ENCODE data around the gene PRDM16.

Gene PRDM16

DNA sequence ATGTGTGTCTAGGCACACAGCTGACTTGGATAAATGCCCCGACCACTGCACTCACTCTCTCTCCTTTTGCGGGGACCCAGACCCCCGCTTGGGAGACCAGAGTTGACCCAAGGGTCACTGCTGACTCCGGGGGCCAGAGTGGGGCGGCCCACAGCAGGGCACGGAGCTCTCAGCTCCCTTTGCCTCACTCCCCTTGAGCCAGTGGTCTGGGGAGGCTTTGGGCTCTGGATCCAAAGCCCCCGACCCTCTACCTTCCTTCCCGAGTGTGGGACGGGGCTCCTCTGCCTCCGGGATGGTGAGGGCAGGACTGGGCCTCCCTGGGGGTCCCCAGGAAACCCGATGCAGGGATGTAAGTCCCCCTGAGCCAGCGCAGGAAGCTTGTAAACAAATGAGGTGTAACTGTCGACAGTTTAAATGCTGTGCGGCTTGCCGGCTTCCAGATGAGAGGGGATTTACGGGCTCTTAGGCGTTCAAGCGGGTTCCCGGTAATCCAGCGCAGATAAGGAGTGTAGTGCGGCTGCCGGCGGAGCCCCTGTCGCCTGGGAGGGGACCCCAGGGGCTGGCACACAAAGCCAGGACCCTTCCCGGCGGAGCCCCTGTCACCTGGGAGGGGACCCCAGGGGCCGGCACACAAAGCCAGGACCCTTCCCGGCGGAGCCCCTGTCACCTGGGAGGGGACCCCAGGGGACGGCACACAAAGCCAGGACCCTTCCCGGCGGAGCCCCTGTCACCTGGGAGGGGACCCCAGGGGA lies 40.3 kb upstream of the PRDM16 start:
- H3K4me1 Mint-ChIP-seq (ENCODE audit: low read depth) = no peaks in the 10 kb centered on the region
- no peaks in the 10 kb centered on the region for H3K36me3 Mint-ChIP-seq (ENCODE audit: low read depth)
- no peak overlapping the region for H3K27ac Mint-ChIP-seq
- H3K4me3 Mint-ChIP-seq = no peak overlapping the region
- peaks cover 2% of the 10 kb centered on the region for H3K27me3 Mint-ChIP-seq
- intact Hi-C loops (cut with micrococcal nuclease) = no loop called here
- H3K9me3 Mint-ChIP-seq = no peaks in the 10 kb centered on the region

DNA sequence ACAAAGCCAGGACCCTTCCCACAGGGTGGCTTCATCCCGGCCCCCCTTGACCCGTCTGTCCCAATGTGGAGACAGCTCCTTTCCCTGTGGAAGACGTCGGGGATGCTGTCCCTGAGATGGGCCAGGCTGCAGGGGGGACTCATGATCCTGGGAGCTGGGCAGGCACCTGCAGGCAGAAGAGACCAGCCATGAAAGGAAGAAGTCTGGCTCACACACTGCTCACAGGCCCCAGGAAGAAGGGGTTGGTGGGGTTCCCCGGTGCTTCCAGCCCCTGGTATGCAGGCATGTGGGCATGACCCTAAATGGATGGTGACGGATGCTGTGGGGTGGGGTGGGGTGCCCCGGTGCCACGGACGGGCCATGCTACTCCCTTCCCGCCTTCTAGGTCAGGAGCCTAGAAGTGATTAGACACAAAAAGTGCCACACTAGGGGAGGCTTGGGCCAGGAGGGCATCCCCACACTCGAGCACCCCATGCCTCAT lies 39.5 kb upstream of the PRDM16 start:
- no peak overlapping the region for H3K4me3 Mint-ChIP-seq
- no peaks in the 10 kb centered on the region for H3K9me3 Mint-ChIP-seq
- peaks cover 2% of the 10 kb centered on the region for H3K27me3 Mint-ChIP-seq
- H3K36me3 Mint-ChIP-seq (ENCODE audit: low read depth) = no peaks in the 10 kb centered on the region
- intact Hi-C loops (cut with micrococcal nuclease) = no loop called here
- no peaks in the 10 kb centered on the region for H3K4me1 Mint-ChIP-seq (ENCODE audit: low read depth)
- no peak overlapping the region for H3K27ac Mint-ChIP-seq

DNA sequence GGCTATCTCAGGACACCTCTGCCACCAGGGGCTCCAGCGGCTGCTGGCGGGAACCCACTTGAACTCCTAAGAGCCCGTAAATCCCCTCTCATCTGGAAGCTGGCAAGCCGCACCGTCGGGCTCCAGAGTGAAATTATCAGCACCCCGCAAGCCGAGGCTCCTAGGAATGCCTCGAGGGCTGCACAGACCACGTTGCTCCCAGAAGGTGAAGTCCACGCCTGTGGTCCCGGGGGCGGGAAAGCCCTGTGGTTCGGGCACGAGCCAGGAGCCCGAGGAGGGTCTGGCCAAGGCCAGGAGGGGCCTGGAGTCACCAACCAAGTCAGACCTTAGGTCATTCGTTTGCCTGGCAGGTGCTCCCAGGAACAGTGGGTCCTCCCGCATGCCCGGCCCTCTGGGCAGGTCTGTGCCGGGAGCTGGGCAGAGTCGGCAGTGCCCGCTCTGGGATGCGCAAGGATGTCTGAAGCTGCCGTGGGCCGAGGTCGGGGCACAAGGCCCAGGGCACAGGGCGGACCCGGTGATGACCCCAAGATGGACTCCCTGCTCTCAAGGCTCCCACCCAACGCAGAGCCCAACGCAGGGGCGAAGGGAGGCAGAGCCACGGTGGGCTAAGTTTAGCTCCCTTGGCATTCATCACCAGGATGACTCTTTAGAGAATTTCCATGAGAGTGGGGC lies 38.9 kb upstream of the PRDM16 start:
- H3K4me3 Mint-ChIP-seq = no peak overlapping the region
- H3K4me1 Mint-ChIP-seq (ENCODE audit: low read depth) = no peaks in the 10 kb centered on the region
- intact Hi-C loops (cut with micrococcal nuclease) = no loop called here
- no peaks in the 10 kb centered on the region for H3K36me3 Mint-ChIP-seq (ENCODE audit: low read depth)
- H3K27ac Mint-ChIP-seq = no peak overlapping the region
- peaks cover 2% of the 10 kb centered on the region for H3K27me3 Mint-ChIP-seq
- H3K9me3 Mint-ChIP-seq = no peaks in the 10 kb centered on the region

DNA sequence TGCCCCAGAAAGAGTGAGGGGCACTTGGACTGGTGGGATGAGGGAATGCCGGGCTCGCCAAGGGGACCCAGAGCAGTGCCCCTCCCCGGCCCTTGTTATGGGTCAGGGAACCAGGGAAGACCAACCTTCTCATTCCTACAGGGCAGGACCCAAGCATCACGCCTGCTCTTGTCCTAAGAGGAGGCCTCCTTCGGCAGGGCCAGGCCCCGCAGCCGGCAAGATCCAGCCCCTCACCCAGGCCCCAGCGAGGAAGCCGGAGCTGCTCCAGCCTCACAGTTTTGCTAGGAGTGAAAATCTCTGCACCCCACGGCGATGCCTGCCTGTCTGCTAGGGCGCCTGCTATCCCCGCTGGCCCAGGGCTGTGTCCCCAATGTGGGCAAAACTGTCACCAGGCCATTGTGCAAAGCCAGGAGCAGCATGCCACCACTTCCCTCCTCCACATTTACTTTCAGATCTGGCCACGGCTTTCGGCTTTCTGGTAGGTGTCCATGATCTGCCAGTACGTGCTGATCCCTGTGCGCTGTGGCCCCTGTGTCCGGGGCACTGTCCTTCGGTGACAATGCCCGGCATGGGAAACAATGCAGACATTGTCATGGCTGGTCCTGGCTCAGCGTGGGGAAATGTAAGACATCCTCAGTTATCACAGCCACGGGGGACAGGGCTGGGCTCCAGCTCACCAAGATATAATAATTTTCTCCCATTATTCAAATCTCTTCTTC lies 38.2 kb upstream of the PRDM16 start:
- H3K4me3 Mint-ChIP-seq = no peak overlapping the region
- intact Hi-C loops (cut with micrococcal nuclease) = no loop called here
- no peaks in the 10 kb centered on the region for H3K36me3 Mint-ChIP-seq (ENCODE audit: low read depth)
- H3K4me1 Mint-ChIP-seq (ENCODE audit: low read depth) = no peaks in the 10 kb centered on the region
- H3K27me3 Mint-ChIP-seq = peaks cover 2% of the 10 kb centered on the region
- no peak overlapping the region for H3K27ac Mint-ChIP-seq
- no peaks in the 10 kb centered on the region for H3K9me3 Mint-ChIP-seq

DNA sequence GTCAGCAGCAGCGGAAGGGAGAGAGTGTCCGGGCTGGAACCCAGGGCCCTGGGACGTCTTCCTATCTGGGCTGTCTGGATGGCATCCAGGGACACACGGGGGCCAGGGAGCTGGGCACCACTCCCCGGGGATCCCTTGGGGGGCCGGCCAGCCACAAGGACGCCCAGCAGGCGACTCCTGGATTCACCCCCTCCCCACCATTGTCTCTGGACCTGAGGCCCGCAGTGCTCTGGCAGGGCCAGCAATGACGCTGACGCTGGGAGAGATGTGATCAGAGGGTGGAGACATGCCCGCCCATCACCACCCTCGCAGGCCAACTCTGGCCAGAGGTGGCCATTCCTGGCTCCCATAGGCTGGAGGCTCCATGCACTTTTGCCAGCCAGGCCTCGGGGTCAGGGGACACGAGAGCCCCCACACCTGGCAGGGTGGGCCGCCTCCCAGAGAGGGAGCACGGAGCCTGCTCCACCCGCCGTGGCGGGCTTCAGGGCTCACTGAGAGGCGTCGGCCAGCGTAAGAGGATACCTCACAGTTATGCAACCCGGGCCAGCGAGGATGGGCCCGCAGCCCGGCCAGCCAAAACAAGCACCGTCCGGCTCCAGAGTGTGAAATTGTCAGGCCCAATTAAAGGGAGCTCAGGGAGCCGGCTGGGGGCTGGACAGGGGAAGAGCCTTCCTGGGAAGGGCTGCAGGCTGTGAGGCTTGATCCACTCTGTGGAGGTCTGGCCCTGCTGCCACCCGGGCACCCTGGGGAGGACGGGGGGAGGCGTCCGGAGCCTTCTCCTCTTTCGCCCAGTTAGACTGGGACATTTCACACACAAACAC lies 37.4 kb upstream of the PRDM16 start:
- Mint-ChIP-seq H3K27ac (no peak overlapping the region), H3K4me3 (no peak overlapping the region), H3K27me3 (peaks cover 2% of the 10 kb centered on the region), H3K36me3 (ENCODE audit: low read depth) (no peaks in the 10 kb centered on the region), H3K9me3 (no peaks in the 10 kb centered on the region), H3K4me1 (ENCODE audit: low read depth) (no peaks in the 10 kb centered on the region)
- intact Hi-C loops (cut with micrococcal nuclease) = no loop called here

DNA sequence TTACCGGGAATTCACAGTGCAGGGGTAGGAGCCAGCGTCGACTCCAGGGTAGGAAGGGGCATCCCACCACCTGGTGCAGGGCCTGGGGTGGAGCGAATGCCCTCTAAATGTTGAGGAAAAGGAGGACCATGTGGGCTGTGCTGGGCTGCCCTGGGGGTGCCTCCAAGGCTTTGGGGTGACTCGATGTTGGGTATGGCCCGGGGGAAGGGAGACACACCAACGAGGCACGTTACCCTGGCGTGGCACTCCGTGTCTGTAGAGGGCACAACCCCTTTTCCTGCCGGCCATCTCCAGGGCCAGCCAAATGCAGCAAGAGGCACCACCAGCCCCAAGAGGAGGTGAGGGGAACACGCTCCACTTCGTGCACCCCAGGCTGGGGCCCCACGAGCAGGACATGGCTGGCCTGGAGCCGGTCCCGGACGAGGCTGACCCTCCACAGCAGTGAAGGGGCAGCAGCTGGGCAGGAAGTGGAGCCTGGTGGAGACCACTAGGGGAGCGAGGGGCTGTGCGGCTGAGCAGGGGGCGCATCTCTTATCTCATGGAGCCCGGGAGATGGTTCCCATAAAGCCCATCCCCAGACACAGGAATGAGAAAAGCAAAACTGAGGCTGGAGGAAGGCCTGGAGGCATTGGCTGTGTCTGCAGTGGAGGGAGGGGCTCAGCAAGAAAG lies 36.5 kb upstream of the PRDM16 start:
- Mint-ChIP-seq H3K27me3 (peaks cover 2% of the 10 kb centered on the region), H3K4me3 (no peak overlapping the region), H3K4me1 (ENCODE audit: low read depth) (no peaks in the 10 kb centered on the region), H3K27ac (no peak overlapping the region), H3K9me3 (no peaks in the 10 kb centered on the region), H3K36me3 (ENCODE audit: low read depth) (no peaks in the 10 kb centered on the region)
- intact Hi-C loops (cut with micrococcal nuclease) = no loop called here

DNA sequence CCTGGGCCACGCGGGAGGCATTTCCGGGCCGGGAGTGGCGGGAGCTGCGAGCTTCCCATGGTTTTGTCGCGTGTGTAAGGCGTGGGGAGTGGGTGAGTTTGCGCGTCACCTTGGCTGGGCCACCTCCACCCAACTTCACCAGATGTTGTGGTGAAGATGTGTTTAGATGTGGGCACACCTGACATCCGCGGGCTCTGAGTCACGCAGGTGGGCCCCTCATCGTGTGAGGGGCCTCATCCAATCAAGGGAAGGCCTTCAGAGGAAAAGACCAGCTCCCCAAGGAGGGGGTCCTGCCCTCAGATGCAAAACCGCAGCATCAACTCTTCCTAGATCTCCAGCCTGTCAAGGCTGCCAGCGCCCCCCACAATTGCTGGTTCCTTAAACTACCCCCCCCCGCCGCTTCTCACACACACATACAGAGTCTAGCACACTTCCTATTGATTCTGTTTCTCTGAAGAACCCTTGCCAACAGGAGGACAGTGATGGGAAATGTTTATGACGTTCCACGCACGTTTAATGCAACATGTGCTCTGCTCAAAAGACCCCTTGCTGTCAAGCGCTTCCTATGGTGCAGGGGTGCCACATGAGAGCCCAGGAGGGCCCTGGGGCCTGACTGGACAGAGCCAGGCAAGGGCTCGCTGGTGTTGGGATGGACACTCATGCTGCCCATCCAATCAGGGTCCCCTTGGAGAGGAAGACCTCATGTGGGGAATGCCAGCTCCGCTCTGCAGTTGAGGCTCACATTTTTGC lies 35.8 kb upstream of the PRDM16 start:
- intact Hi-C loops (cut with micrococcal nuclease) = no loop called here
- Mint-ChIP-seq H3K27ac (no peak overlapping the region), H3K9me3 (no peaks in the 10 kb centered on the region), H3K4me3 (no peak overlapping the region), H3K27me3 (peaks cover 2% of the 10 kb centered on the region), H3K36me3 (ENCODE audit: low read depth) (no peaks in the 10 kb centered on the region), H3K4me1 (ENCODE audit: low read depth) (no peaks in the 10 kb centered on the region)

DNA sequence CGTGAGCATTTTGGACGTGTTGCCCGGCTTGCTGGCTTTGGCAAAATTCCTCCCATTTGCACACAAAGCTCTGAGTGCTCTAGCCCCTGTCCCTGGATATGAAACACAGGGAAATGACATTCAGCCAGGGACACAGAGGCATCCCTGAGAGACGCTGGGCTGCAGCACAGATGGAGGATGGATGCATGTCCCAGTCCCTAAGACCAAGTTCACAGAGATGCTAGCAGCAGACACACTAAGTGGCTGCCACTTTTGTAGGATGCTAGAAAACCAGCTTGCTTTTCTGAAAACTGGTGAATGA lies 35.3 kb upstream of the PRDM16 start:
- Mint-ChIP-seq H3K27ac (no peak overlapping the region), H3K4me3 (no peak overlapping the region), H3K9me3 (no peaks in the 10 kb centered on the region), H3K36me3 (ENCODE audit: low read depth) (no peaks in the 10 kb centered on the region), H3K27me3 (peaks cover under 1% of the 10 kb centered on the region), H3K4me1 (ENCODE audit: low read depth) (no peaks in the 10 kb centered on the region)
- intact Hi-C loops (cut with micrococcal nuclease) = no loop called here

DNA sequence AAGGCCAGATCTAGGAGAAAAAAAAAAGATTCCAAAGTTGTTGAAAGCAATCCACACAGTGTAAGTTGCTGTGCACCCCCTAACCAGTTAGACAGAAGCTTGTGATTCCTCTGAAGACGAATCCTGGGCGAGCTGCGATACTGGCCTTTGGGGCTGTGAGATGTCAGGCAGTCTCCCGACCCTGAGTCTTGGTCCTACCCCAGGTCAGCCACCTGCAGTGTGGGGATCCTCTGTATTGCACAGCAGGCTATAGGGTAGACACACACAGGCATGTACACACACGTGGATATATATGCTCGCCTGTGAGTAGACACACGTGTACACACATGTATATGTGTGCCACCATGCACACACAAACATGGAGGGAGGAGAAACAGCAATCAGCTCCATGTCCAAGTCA lies 34.8 kb upstream of the PRDM16 start:
- Mint-ChIP-seq H3K27ac (no peak overlapping the region), H3K9me3 (no peaks in the 10 kb centered on the region), H3K36me3 (ENCODE audit: low read depth) (no peaks in the 10 kb centered on the region), H3K27me3 (no peaks in the 10 kb centered on the region), H3K4me1 (ENCODE audit: low read depth) (no peaks in the 10 kb centered on the region), H3K4me3 (no peak overlapping the region)
- intact Hi-C loops (cut with micrococcal nuclease) = no loop called here

DNA sequence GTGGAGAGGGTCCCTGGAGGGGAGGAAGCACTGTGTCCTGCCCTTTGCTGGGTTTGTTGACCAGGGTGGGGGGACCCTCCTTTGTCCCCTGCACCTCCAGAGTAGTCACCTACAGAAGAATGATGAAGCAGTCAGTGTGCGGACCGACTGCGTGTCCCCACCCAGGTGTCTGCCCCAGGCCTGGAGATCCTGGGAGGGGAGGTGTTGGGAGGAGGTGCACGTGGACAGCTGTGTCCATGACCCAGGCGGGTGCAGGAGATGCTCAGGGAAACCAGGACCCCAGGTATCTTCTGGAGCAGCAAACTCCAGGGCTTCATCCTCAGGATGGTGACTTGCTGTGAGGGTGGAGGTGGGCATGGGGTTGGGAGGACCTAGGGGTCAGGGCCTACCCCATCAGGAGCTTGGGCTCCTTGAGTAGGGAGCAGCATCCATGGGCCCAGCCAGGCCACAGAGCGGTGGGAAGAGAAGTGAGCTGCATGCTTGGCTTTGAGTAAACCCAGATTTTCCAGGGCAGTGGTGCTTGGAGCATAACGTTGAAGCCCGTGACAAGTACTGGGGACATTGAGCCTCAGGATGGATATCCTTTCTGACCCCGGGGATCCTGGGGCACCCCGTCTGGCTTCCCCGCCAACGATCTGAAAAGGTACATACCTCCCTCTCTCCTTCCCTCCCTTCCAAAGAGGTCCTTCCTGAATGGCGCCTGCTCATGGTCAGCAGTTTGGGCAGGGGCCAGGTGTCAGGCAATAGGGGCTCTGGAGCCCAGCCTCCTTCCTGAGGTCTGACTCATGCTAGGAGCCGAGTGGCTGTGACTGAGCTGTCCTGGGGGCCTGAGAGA lies 34.1 kb upstream of the PRDM16 start:
- H3K4me1 Mint-ChIP-seq (ENCODE audit: low read depth) = no peaks in the 10 kb centered on the region

DNA sequence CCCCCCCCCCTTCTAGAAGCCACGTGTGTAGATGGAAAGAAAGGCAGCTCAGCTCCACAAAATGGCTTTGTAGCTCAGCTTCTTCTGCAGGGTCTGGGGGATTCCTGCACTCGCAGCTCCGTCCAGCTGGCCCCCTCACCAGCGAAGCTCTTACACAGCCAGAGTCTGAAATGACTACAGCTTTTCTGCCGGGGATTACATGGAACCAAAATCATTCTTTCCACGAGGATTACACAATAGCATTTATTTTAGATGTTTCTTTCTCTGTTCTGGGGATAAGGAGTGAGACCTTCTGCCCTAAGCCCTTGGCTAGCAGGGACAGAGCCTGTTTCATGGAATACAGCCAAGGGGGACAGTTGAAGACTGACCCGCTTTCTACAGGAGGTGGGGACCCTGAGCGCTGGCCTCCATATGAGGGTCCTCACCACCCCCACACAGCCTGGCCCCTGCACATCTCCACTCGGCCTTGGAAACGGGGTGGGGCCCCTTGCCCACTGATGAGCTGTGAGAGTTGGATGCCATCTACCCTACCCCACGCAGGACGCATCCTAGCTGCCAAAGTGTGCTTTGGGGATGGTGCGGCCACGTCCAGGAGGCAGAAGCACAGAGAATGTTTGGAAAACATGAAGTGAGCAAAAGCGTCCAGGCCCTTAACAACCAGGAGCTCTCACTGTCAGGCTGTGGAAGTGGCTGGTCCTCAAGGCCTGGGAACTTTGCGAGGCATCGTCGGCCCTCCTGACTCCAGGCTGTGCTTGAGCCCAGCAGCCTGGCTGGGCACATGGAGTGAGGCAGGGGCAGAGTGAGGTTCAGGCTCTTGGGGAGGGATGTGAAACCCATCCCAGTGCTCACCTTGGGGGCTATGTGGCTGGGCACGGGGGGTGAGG lies 33.2 kb upstream of the PRDM16 start:
- H3K27ac Mint-ChIP-seq = no peak overlapping the region
- H3K36me3 Mint-ChIP-seq (ENCODE audit: low read depth) = no peaks in the 10 kb centered on the region
- no peaks in the 10 kb centered on the region for H3K9me3 Mint-ChIP-seq
- no peaks in the 10 kb centered on the region for H3K27me3 Mint-ChIP-seq
- H3K4me3 Mint-ChIP-seq = no peak overlapping the region
- H3K4me1 Mint-ChIP-seq (ENCODE audit: low read depth) = no peaks in the 10 kb centered on the region
- intact Hi-C loops (cut with micrococcal nuclease) = no loop called here

More for the DNA sequence above, 34.1 kb upstream of the PRDM16 start:
- intact Hi-C loops (cut with micrococcal nuclease) = no loop called here
- H3K27me3 Mint-ChIP-seq = no peaks in the 10 kb centered on the region
- H3K36me3 Mint-ChIP-seq (ENCODE audit: low read depth) = no peaks in the 10 kb centered on the region
- H3K4me3 Mint-ChIP-seq = no peak overlapping the region
- no peaks in the 10 kb centered on the region for H3K9me3 Mint-ChIP-seq
- H3K27ac Mint-ChIP-seq = no peak overlapping the region

Data from dendritic cell treated with granulocyte-macrophage colony-stimulating factor and Interleukin-4, amounts not matched to agents 40 ng/mL and 50 ng/mL, for 4 days (primary cell).